D721Med (cell line): ENCODE data around the gene SLCO2A1.

Experiments used
- DNase-seq: peaks from one replicate; pipeline ENCODE4 v3.0.0; 2011; ENCODE audit warnings: low spot score; ENCODE audit not compliant: insufficient read length
- FAIRE-seq: peaks from 2 replicates; lab custom pipeline; 2011; peaks lifted over from hg19 to GRCh38; lab: Jason Lieb, UNC
- CTCF ChIP-seq: IDR thresholded peaks from 2 replicates; pipeline ENCODE4 v1.5.1; 2012; ENCODE audit warnings: mild to moderate bottlenecking, control low read depth; ENCODE audit not compliant: insufficient read depth; ENCODE audit errors: missing control alignments

SLCO2A1 gene

GRCh38 chr3:134066651-134067530 is 37.2 kb upstream of the SLCO2A1 start:
- TF ChIP-seq CTCF: no peak
- FAIRE-seq: no peak
- no peak for DNase-seq

GRCh38 chr3:134066158-134066541 is 36.4 kb upstream of the SLCO2A1 start:
- no peak for TF ChIP-seq CTCF
- FAIRE-seq: no peak
- no peak for DNase-seq

GRCh38 chr3:134065252-134066157 is 35.8 kb upstream of the SLCO2A1 start:
- TF ChIP-seq CTCF: no peak
- FAIRE-seq: no peak

GRCh38 chr3:134064081-134064480 is 34.4 kb upstream of the SLCO2A1 start:
- no peak for TF ChIP-seq CTCF
- FAIRE-seq (no peak), DNase-seq (no peak)

More at GRCh38 chr3:134065252-134066157, 35.8 kb upstream of the SLCO2A1 start:
- DNase-seq: no peak

- DNase-seq: no peak
- no peak for TF ChIP-seq CTCF
- no peak for FAIRE-seq
These were observed 31.7 kb upstream of the SLCO2A1 start for GRCh38 chr3:134061401-134061800.

- DNase-seq (no peak), FAIRE-seq (no peak)
- TF ChIP-seq CTCF: no peak
These were observed 31.0 kb upstream of the SLCO2A1 start for GRCh38 chr3:134060561-134061385.
